Left ventricle myocardium inferior (tissue), 1 donor: ENCODE results near the gene TMEM143. TPM values are rescaled to one million over a fixed set of nuclear protein-coding genes. Genes with fewer than 3 reads are reported as not detected.
"Not testable (repeated sequence)": the region's sequence is repeated elsewhere in the genome, so short reads cannot be mapped to it uniquely, and the experiment has no call there.

ENCODE experiments used
- DNase-seq: peaks from one replicate; pipeline ENCODE4 v3.0.0-alpha.2; 2020
- H3K27ac ChIP-seq: fragments of 200-600 bp; replicated peaks from 2 replicates; pipeline ENCODE4 v1.8.0; 2021
- H3K27me3 ChIP-seq: fragments of 200-600 bp; 2 replicates; pipeline ENCODE4 v1.8.0; 2021; ENCODE audit warnings: low read depth
- H3K36me3 ChIP-seq: fragments of 200-600 bp; 2 replicates; pipeline ENCODE4 v1.8.0; 2021
- H3K4me1 ChIP-seq: fragments of 200-600 bp; 2 replicates; pipeline ENCODE4 v1.8.0; 2021
- H3K4me3 ChIP-seq: fragments of 200-600 bp; 2 replicates; pipeline ENCODE4 v1.8.0; 2021; ENCODE audit warnings: mild to moderate bottlenecking, moderate library complexity
- H3K9me3 ChIP-seq: fragments of 200-600 bp; replicated peaks from 2 replicates; pipeline ENCODE4 v1.8.0; 2021
- CTCF ChIP-seq: fragments of 200-600 bp; IDR thresholded peaks from 2 replicates; pipeline ENCODE4 v1.8.0; 2021; ENCODE audit warnings: antibody characterized with exemption, mild to moderate bottlenecking, borderline replicate concordance
- intact Hi-C: fragments of 100-400 bp; cut with micrococcal nuclease; formaldehyde crosslinking; loops from one replicate; pipeline ENCODE4 v1.11.0; 2022
- total RNA-seq: library from RNA; stranded (reverse); fragmentation: NEBNext Ultra II Directional; extraction: Animal tissue kit (Norgen Biotek cat#: 25700); gene quantifications from one replicate; pipeline ENCODE4 v1.2.1, GENCODE V29; 2021
- donor health status: DM: no; HTN: yes; CAD: no; lungs with severe emphysema.

Gene TMEM143
- total RNA-seq, 1 donor from 2014 or later, result 108 TPM

- TF ChIP-seq CTCF, result no peak
- Histone ChIP-seq H3K4me3 (peak within 1 kb of the TSS; percentile 41), H3K4me1 (peaks cover 46% of the 10 kb centered on the region), H3K9me3 (no peaks in the 10 kb centered on the region), H3K27ac (no peak within 1 kb of the TSS), H3K27me3 (peaks cover 64% of the 10 kb centered on the region), H3K36me3 (peaks cover 8% of the 10 kb centered on the region)
- intact Hi-C loops, result no loop called here
- no peak for DNase-seq
Measured at GRCh38 chr19:48393559-48394330, 30.0 kb upstream of the TMEM143 start, which contains the start of gene GRIN2D. TSS of gene GRIN2D (plus strand) at chr19:48393668. CDS start at chr19:48398393, 4,725 bp downstream.

GRCh38 chr19:48392860-48393558, 29.3 kb upstream of the TMEM143 start:
- DNase-seq, result no peak
- peaks cover 62% of the 10 kb centered on the region for H3K27me3 ChIP-seq
- H3K4me1 ChIP-seq, result peaks cover 44% of the 10 kb centered on the region
- TF ChIP-seq CTCF, result no peak
- H3K27ac ChIP-seq, result no peak overlapping the region
- no peak overlapping the region for H3K4me3 ChIP-seq
- intact Hi-C loops, result no loop called here
- H3K36me3 ChIP-seq, result peaks cover 16% of the 10 kb centered on the region
- no peaks in the 10 kb centered on the region for H3K9me3 ChIP-seq

GRCh38 chr19:48392006-48392344, 28.2 kb upstream of the TMEM143 start:
- H3K27ac ChIP-seq, H3K9me3 ChIP-seq, DNase-seq, H3K4me3 ChIP-seq, intact Hi-C loops: not testable (repeated sequence)
- peaks cover 26% of the 10 kb centered on the region for H3K36me3 ChIP-seq
- peaks cover 51% of the 10 kb centered on the region for H3K27me3 ChIP-seq
- H3K4me1 ChIP-seq, result peaks cover 35% of the 10 kb centered on the region

GRCh38 chr19:48391100-48392005, 27.6 kb upstream of the TMEM143 start, which contains the start of gene KDELR1:
TSS of gene KDELR1 (minus strand) at chr19:48391551. CDS start at chr19:48391358, 193 bp downstream.
- peak; percentile 93 for TF ChIP-seq CTCF
- Histone ChIP-seq H3K27ac (peak within 1 kb of the TSS; percentile 90), H3K36me3 (peaks cover 32% of the 10 kb centered on the region), H3K9me3 (no peaks in the 10 kb centered on the region), H3K4me1 (peaks cover 35% of the 10 kb centered on the region), H3K4me3 (peak within 1 kb of the TSS; percentile 98), H3K27me3 (peaks cover 45% of the 10 kb centered on the region)
- peak; percentile 75 for DNase-seq
- intact Hi-C loops, result no loop called here

GRCh38 chr19:48390188-48391099, 26.7 kb upstream of the TMEM143 start:
- peak; percentile 64 for DNase-seq
- Histone ChIP-seq H3K36me3 (peaks cover 41% of the 10 kb centered on the region), H3K4me1 (peaks cover 35% of the 10 kb centered on the region), H3K27ac (peak overlapping the region; percentile 90), H3K4me3 (peak overlapping the region; percentile 98), H3K9me3 (no peaks in the 10 kb centered on the region), H3K27me3 (peaks cover 36% of the 10 kb centered on the region)
- peak; percentile 80 for TF ChIP-seq CTCF
- intact Hi-C loops, result no loop called here
